Spleen (tissue), 11 donors: ENCODE data around the gene CACNA1C. TPM values are rescaled to one million over a fixed set of nuclear protein-coding genes. Genes with fewer than 3 reads are reported as not detected.
A peak's percentile ranks its signal among the peaks of the same experiment; 100 is the strongest.

ENCODE experiments used
- DNase-seq: peaks from one replicate; pipeline ENCODE4 v3.0.0-alpha.2; 2020
- H3K27ac ChIP-seq, 8 donors: fragments of 200-600 bp; sonication (generic) in 7 of 8; 1 replicate in 4 of 8; 2 replicates in 4 of 8; pipeline versions ENCODE4 v1.5.0 to v1.8.0; 2016 to 2021; ENCODE audit warnings: inconsistent platforms in 4 of 8, mild to moderate bottlenecking in 4 of 8, moderate library complexity in 1 of 8
- H3K27me3 ChIP-seq, 7 donors: fragments of 200-600 bp; sonication (generic) in 6 of 7; replicated peaks in 1 of 7; 1 replicate in 4 of 7; 2 replicates in 3 of 7; pipeline versions ENCODE4 v1.5.0 to v1.8.0; 2016 to 2021; ENCODE audit warnings: inconsistent platforms in 3 of 7, mild to moderate bottlenecking in 1 of 7
- H3K36me3 ChIP-seq, 6 donors: fragments of 200-600 bp; sonication (generic) in 5 of 6; 1 replicate in 4 of 6; 2 replicates in 2 of 6; pipeline versions ENCODE4 v1.5.0 to v1.8.0; 2016 to 2021; ENCODE audit warnings: inconsistent platforms in 2 of 6
- H3K4me1 ChIP-seq, 6 donors: fragments of 200-600 bp; sonication (generic) in 5 of 6; 1 replicate in 3 of 6; 2 replicates in 3 of 6; pipeline versions ENCODE4 v1.5.0 to v1.8.0; 2016 to 2021; ENCODE audit warnings: inconsistent platforms in 3 of 6
- H3K4me3 ChIP-seq, 8 donors: fragments of 200-600 bp; sonication (generic) in 7 of 8; 1 replicate in 4 of 8; 2 replicates in 4 of 8; pipeline versions ENCODE4 v1.5.0 to v1.8.0; 2016 to 2021; ENCODE audit warnings: inconsistent platforms in 4 of 8, mild to moderate bottlenecking in 4 of 8, moderate library complexity in 2 of 8
- H3K9me3 ChIP-seq, 8 donors: fragments of 200-600 bp; sonication (generic) in 7 of 8; 1 replicate in 4 of 8; 2 replicates in 4 of 8; pipeline versions ENCODE4 v1.5.0 to v1.8.0; 2016 to 2021; ENCODE audit warnings: inconsistent platforms in 4 of 8
- CTCF ChIP-seq, 11 experiments: fragments of 200-600 bp in 7 of 11; fragments of 450-650 bp in 4 of 11; sonication (generic) in 4 of 11; IDR thresholded peaks in 8 of 11; conservative IDR thresholded peaks in 3 of 11; 1 replicate in 7 of 11; 2 replicates in 4 of 11; pipeline versions ENCODE4 v1.4.0 to v1.8.0; 2016 to 2021; ENCODE audit warnings: antibody characterized with exemption in 11 of 11, inconsistent platforms in 4 of 11, mild to moderate bottlenecking in 1 of 11
- POLR2A ChIP-seq, 3 donors: fragments of 450-650 bp; IDR thresholded peaks; one replicate each; pipeline ENCODE4 v1.5.1; 2017; ENCODE audit warnings: antibody characterized with exemption in 3 of 3, mild to moderate bottlenecking in 1 of 3
- POLR2AphosphoS5 ChIP-seq, 3 donors: sonication (generic); formaldehyde crosslinking; IDR thresholded peaks; one replicate each; pipeline ENCODE4 v1.5.1; 2017; ENCODE audit warnings: antibody characterized with exemption in 3 of 3
- WGBS, 5 donors: extraction: QIAGEN DNeasy Blood & Tissue Kit in 3 of 5; methylation state at CpG; one replicate each; pipeline versions ENCODE4 v1.1.5 to v1.1.7; 2013 to 2018; 5-methylcytosine and 5-hydroxymethylcytosine counted together
- intact Hi-C: fragments of 100-400 bp; cut with DNase I; formaldehyde crosslinking; loops from one replicate; pipeline ENCODE4 v1.15.0; 2023; ENCODE audit warnings: low total_unique reads
- polyA plus RNA-seq, 3 donors: library from polyadenylated mRNA; stranded (reverse); fragments of 200-250 nt; gene quantifications; one replicate each; pipeline ENCODE4 v1.2.1, GENCODE V29; 2013
- total RNA-seq, 7 donors: library from RNA; depleted of rRNA in 3 of 7; stranded (reverse); fragments of >200 nt in 3 of 7; fragmentation: NEBNext Ultra II Directional in 4 of 7; extraction: Animal tissue kit (Norgen Biotek cat#: 25700) in 4 of 7; gene quantifications; one replicate each; pipeline versions ENCODE4 v1.1.0 to v1.2.1, GENCODE V29; 2016 to 2021
- donor health status: healthy with polysubstance abuse.
- donor health status: DM: no; HTN: no; CAD: no; lungs with moderate emphysema.
- donor health status: DM: no; HTN: no; CAD: no.
- donor health status: Bipolar disorder and iron deficiency.
- donor health status: healthy.
- donor health status: DM: no; HTN: no; CAD: no.
- donor health status: DM: yes; HTN: yes; CAD: no.

The CACNA1C gene
- total and polyA plus RNA-seq, 10 donors, result 0.67 to 27.6 (median 18.4) TPM

DNA sequence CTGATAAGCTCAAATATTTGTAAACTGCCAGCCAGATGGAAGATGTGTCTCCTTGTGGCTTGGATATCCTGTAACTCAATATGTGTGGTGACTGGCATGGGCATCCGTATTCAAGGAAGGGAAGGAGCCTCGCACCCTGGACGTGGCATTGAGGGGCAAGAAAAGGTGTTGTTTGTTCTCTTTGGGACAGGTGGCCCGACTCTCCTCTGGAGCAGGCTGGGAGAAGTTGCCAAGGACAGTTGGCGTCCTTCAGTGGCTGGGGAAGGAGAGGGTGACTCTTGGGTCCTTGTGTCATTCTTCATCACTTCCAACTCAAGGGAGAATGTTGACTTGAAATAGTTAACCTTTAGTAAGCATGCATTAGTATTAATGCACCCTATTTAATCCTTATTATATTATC is 39.6 kb downstream of the CACNA1C start:
- Histone ChIP-seq H3K36me3 (no peaks in the 10 kb centered on the region), H3K4me3 (no peak overlapping the region), H3K9me3 (no peaks in the 10 kb centered on the region), H3K4me1 (peaks cover 0 to 29% (median 12%) of the 10 kb centered on the region in 6 donors), H3K27me3 (no peaks in the 10 kb centered on the region), H3K27ac (no peak overlapping the region)
- intact Hi-C loops, result no loop called here
- WGBS, 5 donors, result 90 to 96% (median 92%) methylated on average over 5 of the region's 5 CpGs
- TF ChIP-seq POLR2A (IDR thresholded peaks at IDR 0.05), result no peak
- no peak for TF ChIP-seq CTCF (IDR thresholded peaks at IDR 0.05 in 8 of 11, conservative IDR thresholded peaks at IDR 0.05 in 3 of 11)
- TF ChIP-seq POLR2AphosphoS5 (IDR thresholded peaks at IDR 0.05), result no peak
- no peak for DNase-seq

DNA sequence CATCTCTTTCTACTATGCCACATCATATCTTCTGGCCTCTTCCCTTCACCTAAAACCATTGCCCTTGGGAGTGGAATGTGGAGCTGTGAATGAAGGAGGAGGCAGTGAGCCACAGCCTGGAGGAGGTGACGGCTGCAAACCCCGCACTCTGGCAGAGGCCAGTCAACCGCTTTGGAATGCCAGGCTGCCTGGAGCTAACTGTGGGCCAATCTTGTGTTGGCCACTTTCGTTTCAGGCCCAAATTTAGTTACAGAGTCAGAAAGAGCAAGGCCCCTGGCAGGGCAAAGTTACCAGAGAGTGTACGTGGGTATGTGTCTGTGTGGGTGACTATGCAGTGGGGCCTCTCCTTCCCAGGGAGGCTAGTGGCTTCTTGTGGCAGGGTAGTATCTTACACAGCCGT is 40.1 kb downstream of the CACNA1C start:
- H3K9me3 ChIP-seq, result no peaks in the 10 kb centered on the region
- no peak overlapping the region for H3K4me3 ChIP-seq
- 61 to 85% (median 79%) methylated on average over 4 to 6 of the region's 6 CpGs for WGBS, 5 donors
- H3K36me3 ChIP-seq, result no peaks in the 10 kb centered on the region
- TF ChIP-seq CTCF (IDR thresholded peaks at IDR 0.05 in 8 of 11, conservative IDR thresholded peaks at IDR 0.05 in 3 of 11) (no peak), POLR2A (IDR thresholded peaks at IDR 0.05) (no peak), POLR2AphosphoS5 (IDR thresholded peaks at IDR 0.05) (no peak)
- H3K27me3 ChIP-seq, result no peaks in the 10 kb centered on the region
- peaks cover 0 to 29% (median 12%) of the 10 kb centered on the region in 6 donors for H3K4me1 ChIP-seq
- intact Hi-C loops, result no loop called here
- DNase-seq, result no peak
- H3K27ac ChIP-seq, result peak overlapping the region in 1 of 8 donors; percentile 7

DNA sequence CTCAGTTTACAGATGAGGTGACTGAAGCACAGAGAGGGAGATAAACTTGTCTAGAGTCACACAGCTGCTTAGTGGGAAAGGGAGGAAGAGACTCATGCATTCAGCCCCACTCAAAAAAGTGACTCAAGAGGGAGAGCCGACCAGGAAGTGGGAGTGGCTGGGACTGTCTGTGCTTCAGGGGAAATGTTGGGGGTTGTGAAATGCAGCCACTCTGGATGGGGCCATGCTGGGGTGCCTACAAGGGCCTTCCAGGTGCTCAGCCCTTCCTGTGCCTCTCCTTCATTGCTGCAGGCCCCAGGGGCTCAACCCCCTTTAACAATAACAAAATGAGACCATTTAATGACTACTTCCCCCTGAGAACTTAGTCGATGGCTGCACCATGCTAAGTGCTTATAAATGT is 41.8 kb downstream of the CACNA1C start:
- intact Hi-C loops, result no loop called here
- no peak overlapping the region for H3K4me3 ChIP-seq
- peak overlapping the region in 5 of 8 donors; percentile 15 to 57 (median 51) for H3K27ac ChIP-seq
- peaks cover 0 to 29% (median 12%) of the 10 kb centered on the region in 6 donors for H3K4me1 ChIP-seq
- H3K36me3 ChIP-seq, result no peaks in the 10 kb centered on the region
- DNase-seq, result no peak
- H3K27me3 ChIP-seq, result no peaks in the 10 kb centered on the region
- TF ChIP-seq CTCF (IDR thresholded peaks at IDR 0.05 in 8 of 11, conservative IDR thresholded peaks at IDR 0.05 in 3 of 11), result no peak
- TF ChIP-seq POLR2A (IDR thresholded peaks at IDR 0.05), result no peak
- no peak for TF ChIP-seq POLR2AphosphoS5 (IDR thresholded peaks at IDR 0.05)
- WGBS, 5 donors, result 11 to 15% (median 14%) methylated on average over 2 of the region's 2 CpGs
- no peaks in the 10 kb centered on the region for H3K9me3 ChIP-seq

DNA sequence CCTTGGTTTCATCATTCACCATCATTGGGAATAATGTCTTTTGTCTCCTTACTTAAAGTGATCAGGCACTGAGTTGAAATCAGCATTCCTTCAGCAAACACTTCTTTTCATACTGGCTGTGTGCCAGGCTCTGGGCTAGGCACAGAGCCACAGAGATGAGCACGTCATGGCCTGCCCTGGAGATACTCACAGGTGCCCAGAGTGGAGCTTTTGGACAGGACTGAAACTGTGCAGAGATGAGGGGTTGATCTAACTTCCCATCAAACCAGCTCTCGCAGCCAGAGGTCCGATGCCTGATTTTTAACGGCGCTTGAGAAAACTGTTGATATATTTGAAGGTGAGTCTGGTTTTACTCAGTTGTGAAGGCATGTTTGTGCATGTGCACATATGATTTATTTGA is 43.1 kb downstream of the CACNA1C start:
- intact Hi-C loops, result no loop called here
- TF ChIP-seq CTCF (IDR thresholded peaks at IDR 0.05 in 8 of 11, conservative IDR thresholded peaks at IDR 0.05 in 3 of 11) (no peak), POLR2AphosphoS5 (IDR thresholded peaks at IDR 0.05) (no peak)
- no peak overlapping the region for H3K4me3 ChIP-seq
- no peaks in the 10 kb centered on the region for H3K36me3 ChIP-seq
- no peak for DNase-seq
- no peaks in the 10 kb centered on the region for H3K9me3 ChIP-seq
- 82 to 92% (median 91%) methylated on average over 4 to 5 of the region's 5 CpGs for WGBS, 5 donors
- no peaks in the 10 kb centered on the region for H3K27me3 ChIP-seq
- H3K4me1 ChIP-seq, result peaks cover 0 to 29% (median 12%) of the 10 kb centered on the region in 6 donors
- peak overlapping the region in 6 of 8 donors; percentile 15 to 57 (median 49) for H3K27ac ChIP-seq
